GOT3 (cell line): ENCODE data around the gene SECISBP2L.
"Not testable (repeated sequence)": the region's sequence is repeated elsewhere in the genome, so short reads cannot be mapped to it uniquely, and the experiment has no call there.

Experiments used
- DNase-seq: peaks from one replicate; lab custom pipeline; 2025; ENCODE audit warnings: mixed read lengths; lab: John Stamatoyannopoulos, UW

SECISBP2L gene

DNA sequence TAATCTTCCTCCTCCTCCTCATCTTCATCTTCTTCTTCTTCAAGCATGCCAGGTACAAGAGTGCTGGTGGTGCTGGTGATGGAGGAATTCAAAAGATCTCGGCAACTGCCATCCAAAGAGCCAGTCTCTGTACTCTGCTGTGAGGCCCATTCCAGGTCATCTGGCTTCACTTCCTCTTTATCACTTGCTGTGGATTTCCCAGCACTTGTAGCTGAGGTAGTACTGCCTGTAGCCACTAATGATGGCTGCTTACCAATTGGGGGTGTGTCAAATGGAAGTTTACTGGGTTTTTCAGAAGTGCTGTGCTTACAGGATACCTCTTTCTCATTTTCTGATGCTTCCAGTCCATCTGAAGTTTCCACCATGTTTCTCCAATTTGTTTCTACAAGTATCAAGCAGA is 53.7 kb downstream of the SECISBP2L start:
- DNase-seq = no peak

DNA sequence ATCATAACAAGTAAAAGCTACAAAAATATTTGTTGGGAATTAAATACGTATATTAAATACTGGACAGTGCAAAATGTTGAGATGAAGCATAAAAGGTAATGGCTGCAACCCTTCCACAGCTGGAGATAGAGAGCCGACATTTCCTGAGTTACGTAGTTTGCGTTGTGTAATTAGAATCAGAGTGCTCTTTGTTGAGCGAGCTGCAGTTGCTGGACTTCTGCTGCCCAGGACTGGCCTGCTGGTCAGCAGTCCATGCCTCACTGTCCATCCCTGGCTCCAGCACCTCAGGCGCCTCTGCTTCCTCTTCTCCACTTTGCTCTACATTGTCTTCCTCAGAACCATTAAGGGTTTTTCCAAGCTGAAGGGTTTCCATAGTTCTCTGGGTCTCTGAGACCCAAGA is 54.1 kb downstream of the SECISBP2L start:
- no peak for DNase-seq

DNA sequence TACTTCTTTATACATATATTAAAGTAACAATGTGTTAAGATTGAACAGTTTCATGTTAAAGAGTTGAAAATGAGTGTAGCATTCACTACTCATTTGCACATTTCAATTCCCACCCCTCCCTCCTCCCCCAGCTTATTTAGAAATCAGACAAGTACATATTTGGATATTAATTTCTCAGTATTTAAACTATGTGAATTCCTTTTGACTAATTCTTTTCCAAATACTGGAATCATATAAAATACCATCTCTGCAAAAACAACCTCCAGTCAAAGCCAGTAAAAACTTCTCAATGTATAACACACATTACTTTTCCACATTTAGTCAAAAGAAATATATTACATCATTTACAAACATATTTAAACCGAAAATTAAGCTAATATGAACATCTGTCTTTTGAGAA is 57.1 kb downstream of the SECISBP2L start:
- DNase-seq = no peak

DNA sequence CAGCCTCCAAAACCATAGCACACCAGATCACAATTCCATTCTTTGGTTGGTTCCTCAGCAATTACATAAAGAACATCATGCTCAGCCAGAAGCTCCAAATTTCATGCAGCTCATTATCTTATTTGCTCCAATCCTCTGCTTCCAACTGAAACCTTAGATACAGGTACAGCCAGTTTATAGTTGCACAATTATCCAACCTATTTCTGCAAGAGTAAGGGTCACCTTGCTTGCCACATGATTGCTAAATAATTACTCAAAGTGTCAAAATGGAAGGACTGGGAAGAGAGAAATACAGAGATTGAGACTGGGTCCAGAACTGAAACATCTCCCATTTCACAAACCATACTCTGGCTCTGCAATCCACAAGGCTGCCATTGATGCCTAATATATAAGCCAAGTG is 59.1 kb downstream of the SECISBP2L start:
- no peak for DNase-seq

DNA sequence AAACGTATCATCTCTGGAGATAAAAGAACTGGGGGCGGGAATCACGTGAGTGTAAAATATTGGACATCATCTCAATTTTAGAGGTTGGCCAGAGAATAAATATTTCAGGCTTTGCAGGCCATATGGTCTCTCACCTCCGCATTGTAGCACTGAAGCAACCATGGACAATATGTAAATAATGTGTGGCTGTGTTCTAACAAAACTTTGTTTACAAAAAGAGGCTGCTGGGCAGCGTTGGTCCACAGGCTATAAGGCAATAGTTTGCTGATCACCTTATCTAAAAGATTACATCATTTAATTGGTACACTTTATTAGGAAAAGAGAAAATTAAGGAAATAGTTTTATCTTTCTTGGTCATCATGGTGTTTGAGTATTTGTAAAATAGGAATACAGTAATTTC is 60.0 kb downstream of the SECISBP2L start:
- no peak for DNase-seq

DNA sequence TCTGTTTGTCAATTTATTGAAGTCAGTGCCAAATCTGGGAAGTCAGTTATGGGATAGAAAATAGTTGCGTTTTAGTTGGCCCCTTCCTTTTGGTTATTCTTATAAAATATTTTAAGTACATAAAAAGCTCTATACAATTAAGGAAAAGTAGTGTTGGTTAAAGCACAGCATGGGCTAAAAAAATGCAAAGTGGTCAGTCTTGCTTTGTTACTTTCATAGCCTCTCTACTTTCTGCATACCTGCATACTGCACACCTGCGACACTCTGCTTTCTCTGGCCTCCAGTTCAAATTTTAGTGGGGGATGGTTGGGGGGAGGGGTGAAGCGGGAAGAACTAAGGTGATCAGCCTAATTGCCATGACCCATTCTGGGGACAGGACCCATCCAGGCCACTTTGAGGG is 60.7 kb downstream of the SECISBP2L start:
- no peak for DNase-seq

DNA sequence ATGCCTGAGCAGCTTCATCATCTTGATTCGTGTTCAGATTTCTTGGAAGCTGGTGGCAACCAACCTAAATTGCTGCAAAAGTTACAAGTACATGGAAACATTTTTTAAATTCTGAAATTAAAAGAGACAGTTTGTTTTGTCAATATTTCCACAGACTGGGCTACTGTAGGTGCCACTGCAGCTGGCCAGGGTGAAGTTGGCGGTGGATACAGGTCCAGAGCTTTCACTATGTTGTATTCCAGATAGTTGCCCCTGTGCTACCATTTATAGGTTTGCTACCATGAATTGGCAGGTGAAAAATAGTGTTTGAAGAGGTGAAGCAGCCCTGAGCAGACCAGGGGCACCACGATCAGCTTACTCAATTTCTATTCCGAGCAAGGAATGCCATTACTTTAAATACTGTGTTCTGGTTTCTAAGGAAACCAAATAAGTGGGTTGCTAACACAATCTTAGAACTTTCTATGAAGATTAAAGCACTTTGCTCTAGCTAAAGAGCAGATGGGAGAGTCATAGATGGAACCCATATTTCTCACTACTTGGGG is 61.4 kb downstream of the SECISBP2L start:
- no peak for DNase-seq

DNA sequence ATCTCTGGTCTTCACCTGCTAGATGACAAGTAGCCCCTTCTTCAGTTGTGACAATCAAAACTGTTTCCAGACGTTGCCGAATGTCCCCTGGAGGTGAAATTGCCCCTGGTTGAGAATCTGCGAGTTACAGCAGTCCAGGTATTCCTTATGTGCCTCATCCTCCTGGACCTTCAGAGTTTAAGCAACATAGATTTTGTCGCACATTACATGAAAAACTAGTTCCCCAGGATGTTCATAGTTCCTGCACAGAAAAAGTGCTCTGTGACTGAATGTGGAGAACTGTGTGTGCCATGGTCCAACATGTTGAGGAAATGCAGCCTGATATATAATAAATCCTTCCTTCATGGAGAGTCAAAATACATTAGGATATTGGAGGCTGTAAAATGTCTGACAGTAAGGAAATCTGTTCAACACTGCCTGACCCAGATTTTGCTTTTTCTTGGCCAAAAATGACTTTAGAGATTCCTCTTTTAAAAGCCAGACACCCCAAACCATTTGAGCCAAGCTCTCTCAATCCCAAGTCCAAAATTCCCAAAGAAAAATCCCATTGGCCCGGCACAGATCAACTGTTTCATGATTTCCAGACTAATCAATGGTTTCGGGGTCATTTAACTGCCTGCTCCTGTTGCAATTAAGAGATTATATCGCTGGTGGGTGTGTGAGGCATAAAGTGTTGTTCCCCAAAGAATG is 62.1 kb downstream of the SECISBP2L start:
- DNase-seq = no peak

DNA sequence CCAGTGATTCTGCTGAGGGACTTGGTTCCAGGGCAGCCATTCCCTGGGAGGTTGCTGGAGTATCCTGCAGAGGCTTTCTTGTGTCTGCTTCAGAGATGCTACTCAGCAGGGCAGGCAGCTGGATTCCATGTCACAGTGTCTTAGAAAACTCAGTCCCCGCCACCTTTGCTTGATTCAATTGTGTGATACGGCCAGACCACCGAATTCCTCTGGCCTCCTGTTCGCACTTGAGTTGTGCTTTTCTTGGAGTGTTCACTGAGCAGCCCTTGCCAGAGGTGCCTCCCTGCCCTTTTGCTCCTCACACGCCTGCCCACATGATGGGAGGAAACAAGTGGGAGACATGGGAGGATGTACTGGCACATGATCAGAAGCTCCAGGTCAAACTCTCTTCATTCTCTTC is 62.9 kb downstream of the SECISBP2L start:
- no peak for DNase-seq

DNA sequence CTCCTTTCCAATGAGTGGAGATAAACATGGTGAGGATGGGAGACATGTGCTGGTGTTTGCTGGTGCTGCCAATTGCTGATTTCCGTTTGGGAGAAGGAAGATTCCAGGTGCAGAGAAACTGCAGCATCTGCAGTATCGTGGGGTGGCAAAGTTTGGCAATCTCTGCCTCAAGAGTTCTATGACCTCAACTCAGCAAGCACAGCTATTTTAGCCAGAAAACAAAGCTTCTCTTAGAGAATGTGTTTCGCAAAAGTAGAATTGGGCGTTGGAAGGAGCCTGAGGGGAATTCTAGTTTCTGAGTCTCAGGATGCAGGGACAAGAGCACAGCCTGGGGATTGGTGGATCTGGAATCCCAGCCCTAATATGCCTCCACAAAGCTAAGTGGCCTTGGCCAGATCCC is 64.3 kb downstream of the SECISBP2L start:
- no peak for DNase-seq

DNA sequence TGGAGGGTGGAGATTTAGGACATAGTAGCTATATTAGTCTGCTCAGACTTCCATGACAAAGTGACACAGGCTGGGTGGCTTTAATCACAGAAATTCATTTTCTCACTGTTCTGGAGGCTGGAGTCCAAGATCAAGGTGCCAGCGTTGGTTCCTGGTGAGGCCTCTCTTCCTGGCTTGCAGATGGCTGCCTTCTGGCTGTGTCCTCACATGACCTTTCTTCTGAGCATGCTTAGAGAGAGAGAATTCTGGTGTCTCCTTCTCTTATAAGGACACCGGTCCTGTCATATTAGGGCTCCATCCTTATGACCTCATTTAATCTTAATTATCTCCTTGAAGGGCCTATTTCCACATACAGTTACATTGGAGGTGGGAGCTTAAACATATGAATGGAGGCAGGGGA is 67.6 kb downstream of the SECISBP2L start:
- no peak for DNase-seq

DNA sequence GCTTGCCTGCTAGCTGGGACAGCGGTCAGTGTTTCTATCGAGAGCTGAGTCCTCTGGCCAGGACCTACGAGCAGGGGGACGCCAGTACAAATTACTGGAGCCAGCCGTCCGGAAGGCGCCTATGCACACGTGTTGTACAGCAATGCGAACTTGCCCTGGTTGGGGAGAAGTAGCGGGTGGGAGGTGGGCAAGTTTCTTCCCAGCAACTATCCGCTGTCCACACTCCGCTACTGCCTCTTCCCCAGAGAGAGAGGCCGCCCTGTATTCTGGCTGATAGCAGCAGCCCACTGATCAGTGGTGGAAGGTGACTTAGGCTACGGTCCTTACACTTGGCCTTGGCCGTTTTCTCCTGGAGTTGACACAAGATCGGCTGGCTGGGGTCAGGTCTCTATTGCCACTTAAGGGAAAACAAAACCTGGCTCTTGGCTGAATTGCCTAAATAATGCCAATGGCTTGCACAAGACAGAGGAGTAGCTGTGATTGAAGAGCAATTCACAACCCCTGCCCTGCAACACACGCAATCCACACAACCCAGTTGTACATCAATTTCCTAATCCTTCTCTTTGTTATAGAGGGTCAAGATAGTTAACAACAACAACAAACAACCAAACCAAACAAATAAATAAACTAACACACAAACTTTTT is 69.7 kb downstream of the SECISBP2L start:
- DNase-seq = no peak

DNA sequence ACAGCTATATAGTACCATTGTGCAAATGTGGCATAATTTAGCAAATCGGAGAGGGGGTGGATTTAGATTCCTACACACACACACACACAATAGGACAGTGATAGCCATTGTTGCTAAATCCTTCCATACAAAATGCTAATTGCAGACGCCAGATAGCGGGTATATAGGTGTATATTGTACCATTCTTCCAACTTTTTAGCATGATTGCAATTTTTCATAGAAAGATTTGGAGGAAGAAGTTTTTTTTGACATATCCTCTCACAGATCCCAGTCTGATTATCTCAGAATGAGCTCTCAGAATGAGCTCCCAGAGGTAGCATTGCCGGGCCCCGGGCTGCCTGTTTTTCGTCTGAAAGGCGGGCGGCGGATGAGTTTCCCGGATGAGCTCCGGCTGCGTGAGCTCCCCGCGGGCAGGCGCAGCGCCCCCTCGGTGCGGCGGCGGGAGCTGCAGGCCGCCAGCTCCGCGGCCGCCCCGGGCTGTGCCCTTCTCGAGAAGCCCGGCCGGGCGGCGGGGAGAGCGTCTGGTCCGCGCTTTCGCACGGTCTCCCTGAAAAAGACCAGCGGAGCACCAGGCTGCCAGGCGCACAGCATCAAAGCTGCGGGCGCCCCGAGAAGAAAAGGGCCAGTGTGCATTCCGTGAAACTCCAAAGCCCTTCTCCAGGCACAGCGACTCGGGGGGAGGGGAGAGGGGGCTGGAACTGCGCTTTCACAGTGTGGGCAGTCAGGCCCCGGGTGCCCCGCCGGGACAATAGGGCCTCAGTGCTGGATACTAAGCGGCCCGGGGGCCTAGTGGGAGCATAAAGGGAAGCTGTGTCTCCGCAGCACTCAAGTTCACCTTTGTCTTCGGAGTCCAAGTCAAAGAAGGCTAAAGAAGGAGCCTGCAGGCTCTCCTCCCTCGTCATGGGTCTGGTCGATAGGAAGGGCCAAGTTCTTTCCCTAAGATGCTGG is 70.5 kb downstream of the SECISBP2L start:
- DNase-seq = peak; percentile 42

DNA sequence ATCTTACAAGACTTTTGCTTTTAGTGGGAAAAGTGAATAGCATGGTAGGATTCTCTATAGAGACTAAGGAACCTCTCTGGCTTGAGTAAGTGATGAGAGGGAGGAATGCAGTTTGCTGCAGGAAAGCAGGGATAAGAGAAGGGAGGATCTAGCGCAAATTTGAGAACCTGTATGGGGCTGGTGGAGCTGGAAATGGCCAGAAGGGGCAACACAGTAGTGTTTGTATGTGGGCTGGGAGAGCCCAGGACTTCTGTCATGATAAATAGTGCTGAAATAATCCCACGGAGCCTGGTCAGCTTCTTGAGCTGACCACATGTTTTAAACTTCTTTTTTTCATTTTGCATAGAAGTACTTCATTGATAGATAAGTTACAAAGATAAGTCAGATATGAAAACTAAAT is 71.4 kb downstream of the SECISBP2L start:
- no peak for DNase-seq

DNA sequence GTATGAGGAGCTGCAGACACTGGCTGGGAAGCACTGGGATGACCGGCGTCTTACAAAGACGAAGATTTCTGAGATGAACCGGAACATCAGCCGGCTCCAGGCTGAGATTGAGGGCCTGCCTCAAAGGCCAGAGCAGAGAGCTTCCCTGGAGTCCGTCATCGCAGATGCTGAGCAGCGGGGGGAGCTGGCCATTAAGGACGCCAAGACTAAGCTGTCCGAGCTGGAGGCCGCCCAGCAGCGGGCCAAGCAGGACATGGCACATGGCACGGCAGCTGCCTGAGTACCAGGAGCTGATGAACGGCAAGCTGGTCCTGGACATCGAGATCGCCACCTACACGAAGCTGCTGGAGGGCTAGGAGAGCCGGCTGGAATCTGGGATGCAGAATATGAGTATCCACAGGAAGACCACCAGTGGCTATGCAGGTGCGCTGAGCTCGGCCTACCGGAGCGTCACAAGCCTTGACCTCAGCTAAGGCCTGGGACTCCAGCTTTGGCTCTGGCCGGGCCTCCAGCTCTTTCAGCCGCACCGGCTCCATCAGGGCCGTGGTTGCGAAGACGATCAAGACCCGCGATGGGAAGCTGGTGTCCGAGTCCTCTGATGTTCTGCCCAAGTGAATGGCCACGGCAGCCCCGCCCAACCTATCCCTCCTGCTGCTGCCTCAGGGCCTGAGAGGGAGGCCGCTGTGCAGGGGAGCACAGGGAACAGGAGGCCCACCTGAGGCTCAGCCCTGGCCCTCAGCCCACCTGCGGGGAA is 73.3 kb downstream of the SECISBP2L start:
- DNase-seq = no peak

DNA sequence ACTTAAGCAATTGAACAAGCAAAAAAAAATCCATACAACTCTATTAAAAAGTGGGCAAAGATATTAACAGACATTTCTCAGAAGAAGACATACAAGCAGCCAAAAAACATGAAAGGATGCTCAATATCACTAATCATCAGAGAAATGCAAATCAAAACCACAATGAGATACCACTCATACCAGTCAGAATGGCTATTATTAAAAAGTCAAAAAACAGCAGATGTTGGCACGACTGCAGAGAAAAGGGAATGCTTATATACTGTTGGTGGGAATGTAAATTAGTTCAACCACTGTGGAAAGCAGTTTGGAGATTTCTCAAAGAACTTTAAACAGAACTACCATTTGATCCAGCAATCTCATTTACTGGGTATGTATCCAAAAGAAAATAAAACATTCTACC is 75.3 kb downstream of the SECISBP2L start:
- DNase-seq = not testable (repeated sequence)

DNA sequence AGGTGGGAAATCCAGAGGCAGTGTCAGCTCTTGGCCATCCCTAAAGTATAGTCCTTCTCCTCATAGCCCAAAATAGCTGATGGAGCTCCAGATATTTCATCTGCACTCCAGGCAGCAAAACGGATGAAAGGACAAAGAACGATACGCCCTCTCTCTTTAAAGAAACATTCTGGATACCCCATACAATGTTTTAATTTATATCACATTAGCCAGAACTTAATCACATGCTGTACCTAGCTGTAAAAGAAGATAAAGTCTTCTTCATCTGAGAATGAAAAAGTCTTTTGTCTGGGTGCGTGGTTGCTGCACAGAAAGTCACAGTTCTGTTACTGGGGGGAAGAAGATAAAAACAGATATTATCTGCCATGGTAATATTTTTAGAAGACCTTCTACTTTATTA is 78.2 kb downstream of the SECISBP2L start:
- DNase-seq = no peak

DNA sequence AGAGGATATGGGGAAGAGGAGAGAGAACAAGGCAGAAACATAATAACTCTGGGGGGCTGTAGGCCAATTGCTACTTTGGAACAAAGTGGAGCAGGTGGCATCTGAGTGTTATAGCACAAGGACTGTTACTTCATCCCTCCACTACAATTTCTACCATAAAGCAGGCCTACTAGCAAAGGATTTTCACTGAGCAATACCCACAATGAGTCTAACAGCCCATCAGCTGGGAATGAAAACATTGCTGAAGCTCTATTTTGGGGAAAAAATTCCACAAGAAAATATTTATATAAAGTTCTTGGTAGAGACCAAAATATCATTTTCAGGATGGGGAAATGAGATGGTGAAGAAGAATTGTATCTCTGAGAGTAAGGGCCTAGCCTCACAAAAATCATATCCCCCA is 78.9 kb downstream of the SECISBP2L start:
- DNase-seq = no peak

DNA sequence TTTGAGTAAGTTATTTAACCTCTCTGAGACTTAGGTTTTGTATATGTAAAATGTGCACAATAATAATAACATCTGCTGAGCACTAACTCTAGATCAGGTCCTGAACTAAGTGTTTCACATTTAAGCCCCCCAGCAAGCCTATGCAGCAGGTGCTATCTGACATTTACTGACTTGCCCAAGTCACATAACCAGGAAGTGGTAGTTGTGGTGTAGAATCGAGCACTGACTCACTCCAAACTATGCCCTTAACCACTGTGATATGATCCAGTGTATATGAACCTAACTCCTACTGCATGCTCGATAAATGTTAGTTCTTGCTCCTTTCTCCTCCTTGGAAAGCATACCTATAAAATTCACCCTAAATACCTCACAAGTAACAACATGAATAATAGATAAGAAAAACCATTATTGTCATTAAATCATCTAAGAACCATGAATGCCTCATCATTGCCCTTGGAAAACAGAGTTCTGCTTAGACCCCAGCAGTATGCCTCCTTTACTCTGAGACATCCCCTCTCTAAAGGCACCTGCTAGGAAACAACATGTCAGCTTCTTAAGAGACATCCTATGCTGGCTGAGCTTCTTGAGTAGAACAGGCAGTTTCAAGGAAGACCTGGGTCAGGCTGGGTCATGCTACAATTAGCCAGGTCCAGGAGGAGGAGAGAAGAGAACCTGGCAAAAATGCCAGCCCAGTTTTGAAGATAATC is 79.5 kb downstream of the SECISBP2L start:
- DNase-seq = no peak

DNA sequence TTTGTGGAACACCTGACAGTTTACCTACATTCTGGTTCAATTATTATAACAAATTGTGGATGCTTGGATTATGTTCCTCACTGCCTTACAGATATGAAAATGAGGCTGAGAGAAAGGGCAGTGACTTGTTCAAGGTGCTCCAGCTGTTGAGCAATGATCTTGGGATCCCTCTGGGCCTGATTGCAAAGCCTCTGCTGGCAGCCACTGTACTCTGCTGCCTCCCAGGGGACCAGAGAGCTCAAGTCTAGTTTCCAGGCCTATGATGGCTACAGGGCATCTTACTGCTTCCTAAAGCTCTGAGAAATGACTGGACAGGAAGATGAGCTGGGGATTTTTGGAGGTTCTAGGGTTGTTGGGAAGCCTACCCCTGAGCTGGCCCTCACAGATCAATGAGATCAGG is 80.3 kb downstream of the SECISBP2L start:
- no peak for DNase-seq

DNA sequence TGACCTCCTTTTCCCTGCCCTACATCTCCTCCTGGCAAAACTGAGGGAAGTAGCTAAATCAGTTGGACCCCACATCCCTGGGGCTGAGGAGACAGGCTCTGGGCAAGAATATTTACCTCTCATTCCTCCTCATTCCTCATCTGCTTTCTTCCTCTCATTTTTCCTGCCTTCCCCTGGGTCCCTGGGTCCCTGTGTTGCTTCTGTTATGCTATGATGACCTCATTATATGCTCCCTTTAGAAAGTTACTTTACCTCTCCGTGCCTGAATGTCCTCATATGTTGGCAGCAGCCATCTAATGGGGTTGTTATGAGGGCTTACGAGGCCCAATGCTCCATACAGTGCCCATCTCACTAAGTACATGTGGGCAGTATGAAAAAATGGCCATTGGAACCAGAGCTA is 81.3 kb downstream of the SECISBP2L start:
- no peak for DNase-seq
